Mucosa of descending colon (tissue), 3 donors: ENCODE data around the gene PHOSPHO1. TPM values are rescaled to one million over a fixed set of nuclear protein-coding genes. Genes with fewer than 3 reads are reported as not detected.

Experiments used
- ATAC-seq: fragments of 200-7000 bp; cut with Tn5 transposase; one replicate; pipeline ENCODE4 v1.9.1; 2020; ENCODE audit warnings: mild to moderate bottlenecking, moderate library complexity
- DNase-seq, 3 donors: peaks; one replicate each; pipeline ENCODE4 v3.0.0-alpha.2; 2020
- H3K36me3 ChIP-seq: fragments of 200-600 bp; one replicate; pipeline ENCODE4 v1.8.0; 2021; ENCODE audit warnings: low read depth, mild to moderate bottlenecking
- H3K4me1 ChIP-seq: fragments of 200-600 bp; one replicate; pipeline ENCODE4 v1.8.0; 2021; ENCODE audit warnings: low read depth, mild to moderate bottlenecking
- H3K4me3 ChIP-seq: fragments of 200-600 bp; one replicate; pipeline ENCODE4 v1.8.0; 2021; ENCODE audit warnings: mild to moderate bottlenecking
- H3K9me3 ChIP-seq: fragments of 200-600 bp; one replicate; pipeline ENCODE4 v1.8.0; 2021; ENCODE audit warnings: mild to moderate bottlenecking
- CTCF ChIP-seq: fragments of 200-600 bp; IDR thresholded peaks from one replicate; pipeline ENCODE4 v1.8.0; 2022; ENCODE audit warnings: antibody characterized with exemption, mild to moderate bottlenecking
- intact Hi-C, 2 donors: fragments of 100-400 bp; cut with DNase I in 1 of 2; cut with micrococcal nuclease in 1 of 2; formaldehyde crosslinking; loops; one replicate each; pipeline versions ENCODE4 v1.11.0 to v1.11.1; 2022; cut with DNase I, micrococcal nuclease
- total RNA-seq, 3 donors: library from RNA; stranded (reverse); fragmentation: NEBNext Ultra II Directional in 2 of 3; extraction: Animal tissue kit (Norgen Biotek cat#: 25700) in 2 of 3; gene quantifications; one replicate each; pipeline versions ENCODE4 v1.2.1 to v1.2.4, GENCODE V29; 2021 to 2023
- donor health status: DM: no; HTN: no; CAD: no; lungs with moderate emphysema.
- donor health status: DM: no; HTN: no; CAD: no.
- donor health status: DM: no; HTN: yes; CAD: no.

PHOSPHO1 gene
- total RNA-seq, 3 donors from 2014 or later, result 0.25 TPM; not detected in 2

GRCh38 chr17:49204516-49204915, 26.1 kb downstream of the PHOSPHO1 start:
- ATAC-seq (no peak), DNase-seq (no peak)
- Histone ChIP-seq H3K4me1 (no peaks in the 10 kb centered on the region), H3K4me3 (no peak overlapping the region), H3K9me3 (no peaks in the 10 kb centered on the region), H3K36me3 (no peaks in the 10 kb centered on the region)
- intact Hi-C loops, result no loop called here
- no peak for TF ChIP-seq CTCF

GRCh38 chr17:49203796-49204195, 26.8 kb downstream of the PHOSPHO1 start:
- Histone ChIP-seq H3K36me3 (no peaks in the 10 kb centered on the region), H3K9me3 (no peaks in the 10 kb centered on the region), H3K4me1 (no peaks in the 10 kb centered on the region), H3K4me3 (no peak overlapping the region)
- no peak for DNase-seq
- intact Hi-C loops, result no loop called here
- no peak for TF ChIP-seq CTCF
- no peak for ATAC-seq

- no peak for TF ChIP-seq CTCF
- H3K4me3 ChIP-seq, result no peak overlapping the region
- ATAC-seq (no peak), DNase-seq (no peak)
- no peaks in the 10 kb centered on the region for H3K36me3 ChIP-seq
- H3K4me1 ChIP-seq, result no peaks in the 10 kb centered on the region
- intact Hi-C loops, result no loop called here
- H3K9me3 ChIP-seq, result no peaks in the 10 kb centered on the region
Measured at GRCh38 chr17:49201481-49201927, 29.1 kb downstream of the PHOSPHO1 start.

- no peak for TF ChIP-seq CTCF
- Histone ChIP-seq H3K4me1 (no peaks in the 10 kb centered on the region), H3K9me3 (no peaks in the 10 kb centered on the region), H3K36me3 (no peaks in the 10 kb centered on the region), H3K4me3 (no peak overlapping the region)
- intact Hi-C loops, result no loop called here
- DNase-seq (no peak), ATAC-seq (no peak)
Measured at GRCh38 chr17:49200423-49201083, 30.0 kb downstream of the PHOSPHO1 start.

- Histone ChIP-seq H3K9me3 (no peaks in the 10 kb centered on the region), H3K36me3 (no peaks in the 10 kb centered on the region), H3K4me1 (no peaks in the 10 kb centered on the region), H3K4me3 (no peak overlapping the region)
- intact Hi-C loops, result no loop called here
- no peak for TF ChIP-seq CTCF
- no peak for ATAC-seq
- DNase-seq, result no peak
Measured at GRCh38 chr17:49198211-49198610, 32.4 kb downstream of the PHOSPHO1 start.
